HFFc6 (cell line): ENCODE measurements around the gene PDE2A. TPM values are rescaled to one million over a fixed set of nuclear protein-coding genes. Genes with fewer than 3 reads are reported as not detected.

ENCODE experiments used
- DNase-seq: peaks from one replicate; pipeline ENCODE4 v3.0.0-alpha.2; 2018
- H3K27ac Mint-ChIP-seq: 2 replicates; pipeline ENCODE4 v1.8.0; 2020; ENCODE audit warnings: mild to moderate bottlenecking, mixed read lengths
- H3K27me3 Mint-ChIP-seq: 2 replicates; pipeline ENCODE4 v1.8.0; 2021; ENCODE audit warnings: mild to moderate bottlenecking, moderate library complexity, mixed read lengths; ENCODE audit not compliant: insufficient read depth
- H3K36me3 Mint-ChIP-seq: 2 replicates; pipeline ENCODE4 v1.8.0; 2021; ENCODE audit warnings: low read depth, mixed read lengths
- H3K4me1 Mint-ChIP-seq: 2 replicates; pipeline ENCODE4 v1.8.0; 2020; ENCODE audit warnings: low read depth, mixed read lengths
- H3K4me3 Mint-ChIP-seq: 2 replicates; pipeline ENCODE4 v1.8.0; 2020; ENCODE audit warnings: mild to moderate bottlenecking, moderate library complexity, mixed read lengths
- H3K9me3 Mint-ChIP-seq: 2 replicates; pipeline ENCODE4 v1.8.0; 2020; ENCODE audit warnings: mild to moderate bottlenecking, mixed read lengths
- CTCF ChIP-seq: fragments of 200-600 bp; sonication (generic); IDR thresholded peaks from 2 replicates; pipeline ENCODE4 v1.5.0; 2021; ENCODE audit warnings: antibody characterized with exemption, mild to moderate bottlenecking
- total RNA-seq, 6 experiments: library from RNA; stranded (reverse); fragmentation: NEBNext Ultra II Directional; extraction: Animal tissue kit (Norgen Biotek cat#: 25700); gene quantifications; 2 replicates in 1 of 6; 3 replicates in 5 of 6; pipeline ENCODE4 v1.2.3, GENCODE V29; 2021

The PDE2A gene
- total RNA-seq, 6 experiments from 2014 or later = 0.07 to 0.57 (median 0.40) TPM

- H3K4me1 Mint-ChIP-seq = peaks cover 15% of the 10 kb centered on the region
- no peak overlapping the region for H3K4me3 Mint-ChIP-seq
- no peaks in the 10 kb centered on the region for H3K9me3 Mint-ChIP-seq
- no peak for DNase-seq
- H3K36me3 Mint-ChIP-seq = no peaks in the 10 kb centered on the region
- no peak for TF ChIP-seq CTCF
- H3K27ac Mint-ChIP-seq = no peak overlapping the region
- peaks cover 25% of the 10 kb centered on the region for H3K27me3 Mint-ChIP-seq
These were observed 127.4 kb downstream of the PDE2A start for GRCh38 chr11:72546866-72547265.

- Mint-ChIP-seq H3K9me3 (no peaks in the 10 kb centered on the region), H3K4me3 (no peak overlapping the region), H3K27ac (no peak overlapping the region), H3K27me3 (peaks cover 36% of the 10 kb centered on the region), H3K36me3 (no peaks in the 10 kb centered on the region), H3K4me1 (peaks cover 14% of the 10 kb centered on the region)
- no peak for DNase-seq
- no peak for TF ChIP-seq CTCF
These were observed 129.6 kb downstream of the PDE2A start for GRCh38 chr11:72544589-72544988.

GRCh38 chr11:72543849-72544542, 130.2 kb downstream of the PDE2A start:
- Mint-ChIP-seq H3K4me3 (no peak overlapping the region), H3K27ac (no peak overlapping the region), H3K36me3 (no peaks in the 10 kb centered on the region), H3K9me3 (no peaks in the 10 kb centered on the region), H3K4me1 (peaks cover 8% of the 10 kb centered on the region), H3K27me3 (peaks cover 39% of the 10 kb centered on the region)
- DNase-seq = peak; percentile 8
- TF ChIP-seq CTCF = peak; percentile 23

DNA sequence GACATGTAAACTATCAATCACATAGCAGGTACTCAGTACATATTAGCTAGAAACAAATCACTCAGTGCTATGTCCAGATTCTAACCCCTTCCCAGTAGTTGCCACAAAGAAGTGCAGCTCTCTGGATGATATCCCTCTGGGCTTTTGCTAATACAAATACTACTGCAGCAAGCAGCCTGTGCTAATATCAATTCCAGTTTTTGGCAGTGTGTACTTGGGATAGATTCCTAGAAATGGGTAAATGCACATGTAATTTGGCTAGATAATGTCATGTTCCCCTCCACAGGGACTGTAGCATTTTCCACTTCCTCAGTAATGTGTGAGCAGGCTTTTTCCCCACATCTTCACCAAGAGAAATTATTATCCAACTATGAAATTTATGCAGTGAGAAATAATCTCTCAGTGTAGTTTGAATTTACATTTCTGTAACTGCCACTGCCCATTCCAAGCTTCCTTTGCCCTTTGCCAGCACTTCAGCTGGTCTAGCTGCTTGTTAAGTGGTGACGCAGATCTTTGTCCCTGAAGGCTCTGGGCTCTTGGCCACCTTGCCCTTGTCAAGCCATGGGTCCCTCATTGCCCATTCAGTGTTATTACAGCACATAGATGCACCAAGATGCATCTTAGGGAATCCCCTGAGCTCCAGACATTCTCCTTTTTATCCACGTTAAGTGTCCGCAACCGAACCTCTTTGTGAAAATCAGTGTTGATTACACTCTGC, 132.8 kb downstream of the PDE2A start:
- Mint-ChIP-seq H3K4me3 (no peak overlapping the region), H3K27ac (no peak overlapping the region), H3K27me3 (peaks cover 47% of the 10 kb centered on the region), H3K4me1 (no peaks in the 10 kb centered on the region), H3K36me3 (no peaks in the 10 kb centered on the region), H3K9me3 (no peaks in the 10 kb centered on the region)
- no peak for DNase-seq
- TF ChIP-seq CTCF = no peak

DNA sequence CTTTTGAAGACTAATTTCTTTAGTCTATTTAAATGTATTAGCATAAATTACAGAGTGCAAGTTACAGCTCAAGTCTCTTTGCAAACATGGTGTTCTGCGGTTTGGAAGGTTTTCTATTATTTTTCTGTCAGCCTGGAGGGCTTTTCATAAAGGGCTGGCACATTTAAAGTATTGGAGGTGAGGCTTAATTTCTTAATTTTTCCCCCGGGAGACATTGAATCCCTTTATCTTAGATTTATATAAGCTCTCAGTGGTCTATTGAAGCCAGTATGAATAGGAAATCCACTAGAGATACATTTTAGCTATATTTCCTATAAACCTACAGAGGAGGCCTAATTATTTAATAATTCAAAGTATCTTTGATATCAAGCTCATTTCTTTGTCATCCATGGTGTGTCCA, 137.2 kb downstream of the PDE2A start:
- no peak for TF ChIP-seq CTCF
- no peak overlapping the region for H3K27ac Mint-ChIP-seq
- DNase-seq = no peak
- H3K36me3 Mint-ChIP-seq = 0 out of 2 replicates have a peak, but pooled peaks cover 5% of the 10 kb centered on the region
- H3K4me3 Mint-ChIP-seq = no peak overlapping the region
- no peaks in the 10 kb centered on the region for H3K9me3 Mint-ChIP-seq
- H3K27me3 Mint-ChIP-seq = peaks cover 40% of the 10 kb centered on the region
- peaks cover 13% of the 10 kb centered on the region for H3K4me1 Mint-ChIP-seq
